GM21528 (cell line): ENCODE results near the gene UFC1.
A peak's percentile ranks its signal among the peaks of the same experiment; 100 is the strongest.

ENCODE experiments used
- ATAC-seq: cut with Tn5 transposase; IDR thresholded peaks from one replicate; pipeline ENCODE4 v1.9.1; 2021; ENCODE audit warnings: mild to moderate bottlenecking, moderate library complexity; ENCODE audit not compliant: unreplicated experiment, low FRiP score

UFC1 gene

DNA sequence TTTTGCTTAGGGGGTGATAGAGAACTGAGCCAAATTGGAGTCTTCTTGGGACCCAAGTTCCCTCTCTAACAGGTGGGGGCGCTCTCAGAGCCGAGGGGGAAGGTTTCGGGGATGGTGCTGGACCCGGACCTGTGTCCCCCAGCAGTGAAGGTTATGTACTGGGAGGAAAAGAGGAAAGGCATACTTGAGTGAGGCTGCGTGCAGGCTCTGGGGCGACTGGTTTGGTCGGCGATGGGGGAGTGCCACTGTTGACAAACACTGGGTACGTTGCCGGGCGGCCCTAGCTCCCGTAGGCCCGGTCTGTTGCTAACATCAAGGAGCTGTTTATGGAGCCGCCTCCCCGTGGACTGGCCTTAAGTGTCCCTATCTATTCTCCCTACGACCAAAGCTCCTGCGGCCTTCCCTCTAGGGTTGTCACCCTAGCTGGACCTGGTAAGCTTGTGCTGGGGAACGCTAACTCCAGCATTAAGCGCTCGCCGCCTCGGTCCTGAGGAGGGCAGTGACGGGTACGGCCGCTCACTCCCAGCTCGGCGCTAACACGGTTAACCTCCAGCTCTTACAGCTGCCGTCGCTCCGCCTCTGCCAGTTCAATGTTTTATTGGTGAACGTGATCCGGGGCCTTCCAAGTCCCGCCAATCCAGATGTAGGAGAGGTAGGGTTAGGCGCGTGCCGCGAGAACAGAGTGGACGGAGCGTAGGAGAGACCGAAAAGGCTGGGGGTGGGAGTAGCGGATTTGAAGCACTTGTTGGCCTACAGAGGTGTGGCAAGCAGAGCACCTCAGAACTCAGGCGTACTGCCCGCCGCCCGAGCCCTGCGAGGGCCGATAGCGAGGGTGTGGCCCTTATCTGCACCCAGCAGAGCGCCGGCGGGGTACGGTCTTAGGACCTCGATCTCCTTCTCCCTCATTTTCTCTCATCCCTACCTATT, 12.2 kb downstream of the UFC1 start, which contains the start of gene PPOX:
PPOX (plus strand) TSS at position 685 of the 927 bp plus-strand sequence. CDS start 422 bp downstream, outside the sequence.
- ATAC-seq = peak; percentile 89

GRCh38 chr1:161166669-161167548, 13.1 kb downstream of the UFC1 start:
- peak; percentile 9 for ATAC-seq

- ATAC-seq = no peak
Measured at GRCh38 chr1:161168906-161169305, 15.1 kb downstream of the UFC1 start.

DNA sequence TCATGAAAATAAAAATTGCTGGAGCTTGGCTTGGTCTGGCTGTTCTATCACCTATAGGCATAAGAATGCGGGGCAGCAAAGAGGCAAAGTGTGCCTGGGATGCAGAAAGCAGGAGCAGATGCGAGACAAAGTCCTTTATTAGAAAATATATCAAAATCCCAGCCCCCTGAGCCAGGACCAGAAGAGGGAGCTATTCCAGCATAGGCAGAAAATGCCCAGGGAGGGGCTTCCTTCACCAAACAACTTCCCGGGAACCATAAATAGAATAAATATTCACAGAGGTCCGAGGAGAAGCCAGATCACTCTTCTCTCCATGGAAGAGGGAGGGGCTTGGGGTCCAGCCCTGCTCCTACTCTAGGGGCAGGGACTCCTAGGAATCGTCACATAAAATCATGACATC, 17.4 kb downstream of the UFC1 start:
- no peak for ATAC-seq

DNA sequence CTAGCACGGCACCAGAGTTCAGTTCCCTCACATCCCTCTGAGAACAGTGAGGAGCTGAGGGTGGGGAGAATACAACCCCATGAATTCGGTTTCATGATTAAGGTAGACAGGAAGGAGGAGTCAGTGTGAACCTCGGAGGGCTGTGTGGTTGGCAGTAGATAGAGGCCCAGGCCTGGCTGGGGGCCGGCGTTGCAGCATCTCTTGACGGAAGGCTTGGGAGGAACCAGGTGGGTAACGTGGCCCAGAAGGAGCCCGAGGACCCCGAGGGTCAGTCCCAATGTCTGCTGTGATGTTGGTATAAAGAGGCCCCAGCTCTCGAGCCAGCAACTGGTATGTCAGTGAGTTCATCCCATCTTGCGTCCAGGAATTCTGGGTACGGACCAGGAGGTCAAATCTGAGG, 17.9 kb downstream of the UFC1 start:
- no peak for ATAC-seq

GRCh38 chr1:161172349-161172748, 18.6 kb downstream of the UFC1 start:
- no peak for ATAC-seq

DNA sequence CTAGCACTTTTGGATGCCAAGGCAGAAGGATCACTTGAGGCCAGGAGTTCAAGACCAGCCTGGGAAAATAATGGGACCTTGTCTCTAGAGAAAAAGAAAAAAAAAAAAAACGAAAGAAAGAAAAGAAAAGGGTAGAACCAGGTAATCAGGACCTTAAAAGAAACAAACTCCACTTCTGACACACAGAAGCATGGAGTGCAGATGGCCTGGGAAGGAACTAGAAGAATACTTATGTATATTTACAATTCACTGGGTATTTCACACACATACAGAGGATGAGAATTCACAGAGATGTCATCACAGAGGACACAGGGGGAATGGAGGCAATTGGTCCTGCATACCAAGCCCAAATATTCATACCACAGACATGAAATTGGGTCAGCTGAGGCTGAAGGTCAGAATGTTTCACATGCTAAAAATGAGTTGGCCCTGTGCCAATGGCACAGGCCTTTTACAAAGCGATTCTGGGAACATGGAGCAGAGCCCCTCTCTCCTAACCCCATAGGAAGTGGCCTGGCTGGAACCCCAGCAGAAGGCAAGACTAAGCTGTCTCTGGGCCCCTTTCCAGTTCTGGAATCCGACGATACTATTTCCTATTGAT, 19.1 kb downstream of the UFC1 start:
- ATAC-seq = no peak

- ATAC-seq = no peak
Measured at GRCh38 chr1:161173711-161174110, 19.9 kb downstream of the UFC1 start.

- ATAC-seq = no peak
Measured at GRCh38 chr1:161174911-161175310, 21.1 kb downstream of the UFC1 start.

DNA sequence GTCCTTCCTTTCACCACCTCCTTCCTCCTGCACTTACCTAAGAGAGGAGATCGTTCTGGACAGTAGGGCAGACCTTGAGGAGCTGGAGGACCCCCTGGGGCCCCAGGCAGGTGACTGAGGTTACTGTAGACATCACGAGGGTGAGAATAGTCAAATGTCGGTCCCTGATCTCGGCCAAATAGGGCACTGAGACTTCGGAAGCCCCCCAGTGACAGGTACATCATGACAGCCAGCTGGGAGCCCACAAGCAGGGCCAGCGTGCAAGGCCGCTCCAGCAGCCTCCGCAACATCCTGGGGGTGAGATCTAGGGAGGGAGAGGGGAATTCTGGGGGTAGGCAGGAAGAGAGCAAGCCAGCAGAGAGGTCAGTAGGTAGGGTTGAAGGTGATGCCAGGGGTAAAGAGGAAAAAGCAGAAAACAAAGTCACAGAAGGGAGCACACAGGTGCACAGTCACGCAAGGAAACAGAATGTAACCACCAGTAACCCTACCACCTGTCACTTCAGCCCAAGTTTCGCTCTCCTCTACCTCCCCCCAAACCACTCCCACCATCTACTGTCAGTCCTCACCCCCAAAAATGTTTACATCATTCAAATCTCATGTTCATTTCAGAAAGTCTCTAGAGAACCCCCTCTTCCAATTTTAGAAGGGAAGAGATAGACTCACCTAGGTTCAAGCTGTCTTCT, 22.1 kb downstream of the UFC1 start:
- ATAC-seq = no peak

DNA sequence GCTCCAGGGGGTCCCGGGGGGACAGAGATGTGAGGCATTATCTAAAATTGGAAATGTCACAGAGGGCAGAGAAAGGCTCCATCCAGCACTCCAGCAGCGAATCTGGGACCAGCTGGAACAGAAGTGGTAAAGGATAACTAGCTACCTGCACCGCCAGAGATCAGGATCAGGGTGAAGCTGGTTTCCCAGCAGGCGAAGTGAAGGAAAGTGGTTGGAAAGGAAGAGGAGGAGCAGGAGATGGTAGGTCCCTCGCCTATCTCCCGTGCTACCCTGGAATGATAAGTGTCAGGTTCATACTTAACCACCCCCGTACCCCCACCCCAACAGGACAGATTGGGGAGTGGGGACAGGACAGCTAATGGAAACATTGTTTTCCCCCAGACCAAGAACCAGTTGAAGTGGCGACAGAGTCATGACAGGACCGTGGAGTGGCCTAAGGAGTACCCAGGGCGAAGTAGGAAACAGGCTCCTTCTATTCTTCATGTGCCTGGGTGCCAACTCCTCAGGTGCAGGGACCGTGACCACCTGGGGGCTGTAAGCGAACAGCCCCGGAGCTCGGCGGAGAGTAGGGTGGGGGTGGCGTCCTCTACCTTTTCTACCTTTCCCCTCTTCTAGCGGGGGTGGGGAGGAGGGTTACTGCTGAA, 22.8 kb downstream of the UFC1 start:
- ATAC-seq = no peak

- ATAC-seq = peak; percentile 83
Measured at GRCh38 chr1:161177112-161177935, 23.5 kb downstream of the UFC1 start, which contains the start of gene B4GALT3. Gene B4GALT3 (minus strand): TSS chr1:161177507. CDS start chr1:161176060, 1,447 bp downstream.

DNA sequence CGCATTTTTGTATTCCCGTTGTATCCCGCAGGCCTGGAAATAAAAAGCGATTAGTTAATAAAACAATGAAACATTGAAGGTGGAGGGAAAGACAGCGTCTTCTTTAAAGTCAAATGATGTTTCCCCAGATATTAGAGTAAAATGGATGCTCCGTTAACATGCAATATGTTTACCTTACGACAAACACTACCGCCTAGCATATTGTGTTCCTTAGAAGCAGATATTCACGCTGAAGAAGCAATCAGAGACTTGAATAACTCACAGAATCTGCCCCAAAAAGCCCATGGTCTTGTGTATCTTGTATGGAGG, 24.1 kb downstream of the UFC1 start:
- ATAC-seq = no peak

GRCh38 chr1:161179698-161180097, 25.9 kb downstream of the UFC1 start:
- ATAC-seq = no peak

DNA sequence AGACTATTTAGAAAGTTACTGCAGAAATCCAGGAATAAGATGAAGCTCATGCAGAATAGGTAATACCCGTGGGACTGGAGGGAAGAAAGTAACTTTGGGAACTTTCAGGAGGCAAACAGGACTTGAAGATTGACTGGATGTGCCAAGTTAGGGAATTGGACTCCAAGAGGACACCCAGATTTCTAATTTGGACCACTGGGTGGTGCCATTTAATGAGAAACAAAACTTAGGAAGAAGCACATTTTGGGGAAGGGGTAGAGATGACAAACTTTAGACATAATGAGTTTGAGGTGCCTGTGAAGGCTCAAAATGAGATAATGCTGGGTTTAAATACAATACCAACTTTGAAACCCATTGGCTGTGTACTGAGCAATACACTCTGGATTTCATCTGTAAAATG, 26.9 kb downstream of the UFC1 start:
- no peak for ATAC-seq

DNA sequence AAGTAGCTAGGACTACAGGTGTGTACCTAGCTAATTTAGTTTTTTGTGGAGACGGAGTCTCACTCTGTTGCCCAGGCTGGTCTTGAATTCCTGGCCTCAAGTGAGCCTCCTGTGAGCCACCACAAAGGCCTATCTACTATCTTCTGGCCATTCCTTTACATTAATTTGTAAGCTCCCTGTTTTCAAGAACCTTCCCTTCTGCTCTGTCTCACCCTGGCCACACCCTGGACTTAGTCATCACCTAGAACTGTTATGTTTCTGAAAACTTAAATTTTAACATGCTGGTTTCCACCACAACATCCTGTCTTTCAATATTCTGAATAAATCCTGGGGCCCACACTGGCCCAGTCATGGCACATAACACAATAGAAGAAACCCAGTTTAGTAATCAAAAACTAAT, 28.4 kb downstream of the UFC1 start:
- no peak for ATAC-seq

DNA sequence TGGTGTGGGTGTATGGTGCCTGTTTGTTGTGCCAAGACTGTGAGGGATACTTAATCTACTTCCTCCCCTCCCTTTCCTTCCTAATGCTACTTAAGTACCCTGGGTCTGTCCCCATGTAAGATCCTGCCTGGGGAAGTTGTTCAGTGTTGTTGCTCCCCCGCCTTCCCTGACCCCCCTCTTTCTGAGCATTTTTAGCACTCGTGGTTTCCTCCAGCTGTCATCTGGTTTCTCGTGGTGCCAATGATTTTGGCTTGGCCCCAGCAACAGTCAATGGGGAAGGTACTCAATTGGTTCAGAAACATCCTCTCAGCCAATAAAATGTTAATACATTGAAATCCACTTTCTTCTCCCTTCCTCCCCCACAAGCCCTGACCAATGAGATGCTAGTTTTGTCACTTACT, 31.5 kb downstream of the UFC1 start:
- peak; percentile 52 for ATAC-seq

GRCh38 chr1:161185732-161186311, 32.0 kb downstream of the UFC1 start:
- ATAC-seq = peak; percentile 27

DNA sequence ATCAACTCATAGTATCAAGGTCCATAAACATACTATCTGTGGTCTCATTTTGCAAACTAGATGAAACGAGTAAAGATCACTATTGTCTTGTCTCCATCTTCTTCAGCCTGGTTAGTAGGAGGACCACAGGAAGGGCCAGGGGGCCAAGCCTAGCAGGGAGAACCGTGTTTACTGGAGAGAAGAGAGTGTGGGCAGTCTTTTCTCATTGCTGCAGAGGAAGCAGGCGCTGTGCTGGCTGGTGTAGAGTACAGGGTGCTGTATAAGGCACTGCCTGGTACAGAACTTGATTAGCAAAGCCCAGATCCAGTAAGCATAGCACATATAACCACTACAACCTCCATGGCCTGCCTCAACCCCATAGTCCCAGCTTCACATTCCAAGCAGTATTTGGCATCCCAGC, 33.5 kb downstream of the UFC1 start:
- ATAC-seq = no peak
